ENCODE measurements around the gene OPTC.

- TF ChIP-seq CTCF (IDR thresholded peaks at IDR 0.05; ENCODE audit: low read length) (no peak), EZH2 (optimal IDR thresholded peaks at IDR 0.05; ENCODE audit: low read depth, low read length) (no peak)
Observed at GRCh38 chr1:203521812-203522211, 27.9 kb downstream of the OPTC start.
